Fibroblast of skin of left biceps (primary cell): ENCODE measurements around the gene F5.
"Not testable (repeated sequence)": the region's sequence is repeated elsewhere in the genome, so short reads cannot be mapped to it uniquely, and the experiment has no call there.

Experiments
- DNase-seq, 2 experiments: peaks; one replicate each; pipeline ENCODE4 v3.0.0-alpha.2; 2013; ENCODE audit warnings: low read depth in 2 of 2

F5 gene

DNA sequence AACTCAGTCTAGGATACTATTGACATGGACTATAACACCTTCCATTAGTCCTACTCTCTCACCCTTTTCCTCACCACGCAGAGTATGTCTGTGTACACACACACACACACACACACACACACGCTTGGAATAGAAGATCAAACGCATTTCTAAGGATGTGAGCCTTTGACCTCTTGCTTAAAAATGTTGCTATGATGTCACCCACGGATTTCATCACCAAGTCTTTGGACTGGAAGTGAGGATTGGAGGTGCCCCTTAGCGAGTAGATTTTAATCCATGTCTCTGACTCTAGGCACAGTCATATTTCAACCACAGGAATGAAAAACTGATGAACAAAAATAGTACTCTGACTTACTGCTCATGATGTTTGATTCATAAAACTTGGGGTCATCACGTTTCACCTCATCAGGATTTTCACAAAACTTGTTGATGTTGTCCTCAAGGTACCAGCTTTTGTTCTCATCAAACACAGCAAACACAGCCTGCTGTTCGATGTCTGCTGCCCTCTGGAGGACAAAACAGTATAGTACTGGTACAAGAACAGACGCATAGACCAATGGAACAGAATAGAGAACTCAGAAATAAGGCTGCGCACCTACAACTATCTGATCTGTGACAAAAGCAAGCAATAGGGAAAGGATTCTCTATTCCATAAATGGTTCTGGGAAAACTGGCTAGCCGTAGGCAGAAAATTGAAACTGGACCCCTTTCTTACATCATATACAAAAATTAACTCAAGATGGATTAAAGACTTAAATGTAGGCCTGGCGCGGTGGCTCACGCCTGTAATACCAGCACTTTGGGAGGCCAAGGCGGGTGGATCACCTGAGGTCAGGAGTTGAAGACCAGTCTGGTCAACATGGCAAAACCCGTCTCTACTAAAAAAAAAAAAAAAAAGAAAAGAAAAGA lies 39.9 kb downstream of the F5 start:
- peak; percentile 26 to 30 for DNase-seq

DNA sequence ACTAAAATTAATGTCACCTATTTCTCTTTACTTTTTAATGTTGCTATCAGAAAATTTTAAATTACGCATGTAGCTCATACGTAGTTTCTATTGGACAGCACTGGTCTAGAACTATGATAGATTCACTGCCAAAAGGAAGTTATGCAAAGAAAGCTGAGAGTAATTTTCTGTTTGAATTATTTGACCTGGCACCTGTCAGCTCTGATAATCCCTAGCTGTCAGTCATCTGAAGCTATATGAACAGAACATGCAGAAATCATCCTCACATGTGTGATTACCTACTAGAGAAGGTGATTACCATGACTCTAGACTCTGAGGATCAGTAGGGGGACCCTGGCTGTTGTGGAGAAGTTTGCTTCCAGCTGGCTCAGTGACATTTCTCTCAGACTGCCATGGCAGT lies 40.8 kb downstream of the F5 start:
- no peak for DNase-seq

DNA sequence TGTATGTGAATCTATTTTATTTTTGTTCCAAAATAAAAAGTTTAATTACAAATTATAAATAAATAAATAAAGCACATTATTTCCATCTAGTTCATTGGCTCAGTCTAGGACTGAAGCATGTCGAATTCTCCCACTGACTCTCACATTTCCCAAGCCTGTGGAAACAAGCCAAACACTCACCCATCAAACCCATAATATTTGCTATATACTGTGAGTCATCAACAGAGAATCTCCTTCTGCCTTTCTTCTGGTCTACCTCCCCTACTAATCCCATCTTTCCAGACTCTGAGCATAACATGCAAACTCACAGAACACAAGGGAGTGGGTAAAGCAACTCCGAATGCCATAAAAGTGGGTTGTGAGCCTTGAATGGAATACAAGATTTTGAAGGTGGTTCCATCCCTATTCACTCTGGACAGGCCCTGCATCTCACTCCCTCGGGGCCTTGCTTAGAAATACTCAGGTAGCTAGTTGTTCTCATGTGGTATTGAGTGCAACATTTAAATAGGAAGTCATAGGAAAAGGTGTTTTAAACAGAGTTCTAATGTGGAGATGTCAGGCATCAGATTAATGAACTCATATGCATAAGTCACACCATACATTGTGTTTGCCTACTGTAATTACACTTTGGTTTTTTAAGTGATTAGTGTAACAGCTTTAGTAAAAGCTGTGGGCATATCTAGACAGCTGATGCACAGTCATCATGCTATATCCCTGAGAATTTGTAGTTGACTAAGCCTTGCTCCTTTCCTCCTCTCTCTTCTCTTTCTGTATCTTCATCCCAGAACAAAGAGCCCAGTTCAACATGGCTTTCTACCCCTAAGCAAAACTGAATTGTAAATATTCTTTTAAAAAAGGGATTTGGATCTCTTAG lies 47.0 kb downstream of the F5 start:
- peak; percentile 59 to 66 for DNase-seq

DNA sequence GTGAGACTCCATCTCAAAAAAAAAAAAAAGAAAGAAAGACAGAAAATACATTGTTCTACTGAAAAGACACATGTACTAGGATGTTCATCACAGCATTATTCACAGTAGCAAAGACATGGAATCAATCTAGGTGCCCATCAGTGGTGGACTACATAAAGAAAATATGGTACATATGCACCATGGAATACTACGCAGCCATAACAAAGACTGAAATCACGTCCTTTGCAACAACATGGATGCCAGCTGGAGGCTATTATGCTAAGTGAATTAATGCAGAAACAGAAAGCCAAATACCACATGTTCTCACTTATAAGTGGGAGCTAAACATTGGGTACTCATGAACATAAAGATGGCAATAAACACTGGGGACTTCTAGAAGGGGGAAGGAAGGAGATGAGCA lies 51.6 kb downstream of the F5 start:
- DNase-seq: no peak

DNA sequence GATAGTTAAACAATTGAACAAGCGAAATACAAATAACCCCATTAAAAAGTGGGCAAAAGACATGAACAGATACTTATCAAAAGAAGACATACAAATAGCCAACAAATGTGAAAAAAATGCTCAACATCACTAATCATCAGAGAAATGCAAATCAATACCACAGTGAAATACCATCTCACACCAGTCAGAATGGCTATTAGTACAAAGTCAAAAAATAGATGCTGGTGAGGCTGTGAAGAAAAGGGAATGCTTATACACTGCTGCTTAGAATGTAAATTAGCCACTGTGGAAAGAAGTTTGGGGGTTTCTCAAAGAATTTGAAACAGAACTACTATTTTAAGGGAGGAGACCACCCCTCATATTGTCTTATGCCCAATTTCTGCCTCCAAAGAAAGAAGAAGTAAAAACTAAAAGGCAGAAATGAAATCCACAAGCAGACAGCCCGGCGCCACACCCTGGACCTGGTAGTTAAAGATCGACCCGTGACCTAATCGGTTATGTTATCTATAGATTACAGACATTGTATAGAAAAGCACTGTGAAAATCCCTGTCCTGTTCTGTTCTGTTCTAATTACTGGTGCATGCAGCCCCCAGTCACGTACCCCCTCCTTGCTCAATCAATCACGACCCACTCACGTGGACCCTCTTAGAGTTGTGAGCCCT lies 52.6 kb downstream of the F5 start:
- not testable (repeated sequence) for DNase-seq

DNA sequence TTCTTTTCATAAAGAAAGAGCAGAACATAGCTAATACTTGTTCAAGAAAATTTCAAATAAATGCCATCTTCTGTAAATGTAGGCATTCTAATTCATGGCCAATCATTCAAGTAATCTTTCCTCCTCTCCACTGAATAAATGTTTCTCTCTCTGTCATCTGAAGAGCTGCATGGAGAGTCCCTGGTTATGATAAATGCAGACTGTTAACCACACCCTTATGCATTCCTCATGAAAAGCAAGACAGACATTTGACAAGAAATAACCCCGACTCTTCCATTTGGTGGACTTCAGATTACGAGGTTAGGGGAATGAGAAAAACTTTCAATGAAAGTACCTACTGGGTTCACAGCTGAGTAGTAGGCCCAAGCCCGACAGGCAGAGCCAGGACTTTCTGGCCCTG lies 55.8 kb downstream of the F5 start:
- no peak for DNase-seq

DNA sequence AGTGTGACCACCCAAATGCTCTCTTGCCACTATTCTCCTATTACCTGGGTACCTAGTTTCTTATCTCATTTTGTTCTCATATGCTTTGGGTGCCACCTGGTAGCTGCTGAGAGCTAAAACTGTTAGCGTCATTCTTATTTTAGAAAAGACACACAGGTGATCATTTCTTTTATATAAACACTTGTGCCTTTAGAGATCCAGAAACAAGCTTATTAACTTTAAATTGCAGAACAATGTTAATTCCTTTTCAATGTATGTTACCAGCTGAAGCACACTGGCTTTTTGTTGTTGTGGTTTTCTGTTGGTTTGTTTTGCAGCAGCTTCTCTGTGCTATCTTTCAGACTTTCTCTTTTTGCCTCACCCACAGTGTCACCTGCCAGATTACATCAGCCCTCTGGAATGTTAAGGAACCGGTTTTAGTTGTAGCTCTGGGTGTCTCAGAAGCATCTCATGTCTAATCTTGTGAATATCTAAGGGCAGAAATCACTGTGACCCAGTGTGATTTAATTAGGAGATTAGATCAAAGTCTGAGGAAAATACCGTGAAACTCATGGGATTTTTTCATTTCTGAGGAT lies 57.1 kb downstream of the F5 start:
- DNase-seq: no peak

DNA sequence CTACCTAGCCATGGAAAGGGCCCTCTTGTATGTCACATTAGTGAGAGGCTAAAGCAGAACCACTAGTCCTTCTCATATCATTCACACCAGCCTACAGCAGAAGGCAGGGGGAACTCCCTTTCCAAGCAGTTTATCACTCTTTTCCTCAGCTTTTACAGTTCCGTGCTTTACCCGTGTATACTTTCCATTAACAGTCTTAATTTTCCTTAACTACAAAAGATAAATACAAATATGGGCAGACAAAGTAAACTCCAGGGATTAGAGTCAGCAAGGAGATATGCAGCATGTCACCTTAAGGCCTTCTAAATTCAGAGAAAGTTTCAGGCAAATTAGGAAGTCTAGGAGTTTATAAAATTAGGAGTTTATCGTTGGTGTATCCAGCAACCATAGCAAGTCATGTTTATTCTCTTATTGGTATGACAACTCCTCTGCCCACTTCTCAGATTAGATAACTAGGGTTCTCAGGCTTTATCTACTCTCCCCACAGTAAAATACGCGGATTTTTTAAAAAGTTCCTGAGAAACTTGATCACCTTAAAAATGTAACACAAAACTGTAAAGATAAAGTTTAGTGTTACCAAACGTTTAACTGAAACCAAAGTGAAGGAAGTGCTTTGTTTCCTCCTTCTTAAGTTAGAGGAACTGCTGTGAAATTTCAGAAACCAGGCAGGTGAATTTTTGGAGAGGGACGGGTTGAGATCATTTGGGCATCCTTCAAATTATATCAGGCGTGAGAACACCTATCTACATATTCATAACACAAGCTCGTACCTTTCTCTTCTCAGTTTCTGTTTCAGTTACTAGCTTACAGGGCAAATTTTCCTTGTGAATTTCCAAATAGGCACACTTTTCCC lies 57.8 kb downstream of the F5 start:
- DNase-seq: no peak

DNA sequence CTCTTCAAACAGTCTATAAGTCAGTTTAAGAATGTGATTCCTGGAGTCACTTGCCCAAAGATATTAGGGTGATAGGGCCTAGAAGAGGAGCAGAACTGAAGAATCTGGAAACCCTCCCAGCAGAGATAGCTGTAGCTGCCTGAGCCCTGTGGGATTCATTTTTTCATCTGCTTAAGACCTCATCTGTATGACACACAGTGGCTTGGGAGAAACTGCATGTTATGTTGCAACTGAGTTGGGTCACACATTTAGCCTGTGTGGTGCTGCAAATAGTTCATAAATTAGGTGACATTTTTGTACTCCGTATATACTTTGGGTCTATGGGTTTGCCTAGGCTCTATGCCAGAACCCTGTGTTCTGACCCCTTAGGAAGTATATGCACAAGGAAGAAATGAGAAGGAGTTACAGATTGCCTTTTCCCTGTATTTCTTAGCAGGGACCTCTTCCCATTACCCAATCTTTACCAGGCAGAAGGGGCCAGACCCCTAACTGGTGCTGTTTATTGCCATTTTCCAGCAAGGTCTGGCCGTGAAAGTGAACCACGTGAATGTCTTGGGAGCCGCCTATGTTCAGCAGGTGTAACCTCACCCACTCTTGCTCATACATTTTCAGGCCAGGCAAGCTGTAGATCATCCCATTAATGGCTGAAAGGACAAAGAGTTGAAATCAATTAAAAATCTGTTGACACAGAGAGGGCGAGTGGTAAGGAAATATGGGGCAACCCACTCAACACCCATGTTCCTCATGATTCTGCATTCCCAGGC lies 58.6 kb downstream of the F5 start:
- DNase-seq: no peak

DNA sequence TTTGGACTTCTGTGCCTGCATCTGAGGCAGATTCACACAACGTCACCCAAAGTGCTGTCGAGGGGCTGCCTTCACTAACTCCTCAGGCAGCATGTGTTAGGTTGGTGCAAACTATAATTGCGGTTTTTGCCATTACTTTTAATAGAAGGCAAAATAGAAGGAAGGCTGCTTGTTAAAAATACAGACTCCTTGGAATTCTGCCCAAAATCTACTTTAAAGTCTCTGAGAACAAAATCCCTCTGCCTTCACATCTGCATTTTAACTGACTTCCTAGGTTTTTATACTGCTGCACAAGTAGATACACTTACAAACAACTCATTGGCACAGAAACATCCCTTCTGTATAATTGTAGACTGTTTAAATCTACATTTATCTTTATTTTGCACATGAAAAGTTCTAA lies 59.3 kb downstream of the F5 start:
- DNase-seq: no peak

DNA sequence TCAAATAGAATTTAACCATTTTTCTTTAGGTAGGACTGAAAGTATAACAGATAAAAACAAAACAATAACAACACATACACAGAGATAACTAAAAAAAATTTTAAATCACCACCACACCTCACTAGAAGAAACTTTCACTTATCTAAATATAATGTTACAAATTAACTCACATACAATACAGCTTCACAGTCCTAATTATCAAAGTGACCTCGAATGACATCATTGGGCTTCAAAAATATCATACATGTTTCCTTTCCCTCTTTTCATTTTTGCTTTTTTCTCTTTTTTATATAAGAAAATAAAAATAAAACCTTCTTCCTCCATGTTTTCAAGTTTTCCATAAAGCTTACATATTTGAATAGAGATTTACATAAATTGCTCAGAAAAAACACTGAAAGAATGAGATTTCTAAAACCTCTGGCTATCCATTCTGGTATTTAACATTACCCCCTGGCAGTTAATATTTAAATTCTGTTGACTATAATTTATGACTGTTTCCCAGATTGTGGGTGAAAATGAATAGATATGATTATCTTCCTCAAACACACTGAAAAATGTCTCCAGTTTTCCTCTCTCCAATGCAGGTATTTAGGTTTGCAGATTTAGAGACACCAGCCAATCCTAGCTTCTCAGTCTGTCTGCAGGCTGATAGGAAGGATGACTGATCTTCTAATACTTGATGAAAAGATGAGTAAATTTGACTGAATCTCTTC lies 60.0 kb downstream of the F5 start:
- no peak for DNase-seq

DNA sequence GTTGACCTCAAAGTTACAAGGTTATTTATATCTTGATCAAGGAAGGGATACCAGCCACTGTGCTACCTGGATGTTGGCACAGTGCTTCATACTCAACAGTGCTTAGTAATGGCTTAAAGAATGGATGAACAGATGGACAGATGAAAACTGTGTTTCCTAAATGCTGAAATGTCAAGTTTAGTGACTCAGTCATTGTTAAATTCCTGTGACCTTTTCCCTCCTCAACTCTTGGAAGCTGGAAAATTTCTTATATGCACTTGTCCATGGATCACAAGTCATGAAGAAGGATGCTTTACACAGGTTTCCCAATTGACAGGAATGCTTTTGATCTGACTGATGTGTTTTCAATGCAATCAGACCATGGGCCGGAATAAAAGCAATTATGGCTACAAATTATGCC lies 60.9 kb downstream of the F5 start:
- DNase-seq: no peak

DNA sequence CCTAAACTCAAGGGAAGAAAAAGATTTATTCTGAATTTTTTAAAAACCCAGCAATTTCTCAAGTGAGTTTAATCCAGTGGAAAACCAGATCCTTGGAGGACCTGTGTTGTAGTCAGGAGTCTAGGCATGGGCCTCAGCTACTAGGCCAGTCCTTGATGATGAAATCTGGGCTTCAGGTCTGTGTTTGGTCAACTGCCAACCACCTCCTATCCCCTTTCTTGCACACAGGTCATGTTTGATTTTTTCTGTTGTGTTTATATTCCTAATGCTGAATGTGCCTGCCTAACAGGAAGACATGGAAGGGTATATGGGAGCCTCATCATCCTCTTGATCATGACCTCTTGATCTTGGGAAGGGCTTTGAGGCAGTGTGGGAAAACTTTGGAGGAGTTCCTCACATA lies 62.4 kb downstream of the F5 start:
- no peak for DNase-seq

DNA sequence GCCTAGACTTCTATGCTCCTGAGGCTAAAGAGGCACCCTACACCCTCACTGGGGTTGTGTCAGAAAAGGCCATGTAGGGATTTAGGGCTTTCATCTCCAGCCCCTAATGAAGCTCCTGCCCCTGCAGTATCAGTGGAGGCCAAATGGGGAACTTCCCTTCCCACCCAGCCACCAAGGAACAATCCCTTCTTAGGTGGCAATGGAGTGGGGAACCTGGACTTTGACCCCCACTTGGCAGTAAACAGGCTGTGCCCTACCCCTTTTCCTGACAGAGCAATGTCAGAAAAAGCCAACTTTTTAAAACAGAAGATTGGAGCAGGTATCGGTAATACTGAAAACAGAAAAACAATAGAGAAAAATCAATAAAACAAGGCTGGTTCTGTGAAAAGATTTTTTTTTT lies 65.1 kb downstream of the F5 start:
- DNase-seq: no peak

DNA sequence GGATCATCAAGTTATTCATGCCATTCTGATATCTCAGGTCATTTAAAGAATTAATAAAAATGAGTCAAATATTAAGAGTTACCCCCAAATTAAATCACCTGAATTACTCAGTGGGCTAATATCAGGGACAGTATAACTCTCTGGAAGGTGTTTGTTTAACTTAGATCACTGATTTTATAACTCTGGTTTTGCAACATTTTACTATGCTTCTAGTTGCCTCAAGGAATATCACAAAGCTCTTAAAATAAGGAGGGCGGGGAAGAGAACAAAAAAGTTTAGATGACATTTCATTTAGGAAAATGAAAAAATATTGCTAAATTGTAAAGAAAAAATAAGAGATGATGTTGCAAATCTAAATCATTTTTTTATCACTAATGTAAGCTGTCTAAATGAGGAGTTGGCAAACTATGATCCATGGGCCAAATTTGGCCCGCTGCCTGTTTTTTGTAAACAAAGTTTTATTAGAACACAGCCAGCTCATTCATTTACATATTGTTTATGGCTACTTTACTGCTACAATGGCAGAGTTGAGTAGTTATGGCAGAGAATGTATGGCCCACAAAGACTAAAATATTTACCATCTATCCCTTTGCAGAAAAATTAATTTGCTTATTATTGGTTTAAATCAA lies 68.6 kb downstream of the F5 start:
- no peak for DNase-seq

DNA sequence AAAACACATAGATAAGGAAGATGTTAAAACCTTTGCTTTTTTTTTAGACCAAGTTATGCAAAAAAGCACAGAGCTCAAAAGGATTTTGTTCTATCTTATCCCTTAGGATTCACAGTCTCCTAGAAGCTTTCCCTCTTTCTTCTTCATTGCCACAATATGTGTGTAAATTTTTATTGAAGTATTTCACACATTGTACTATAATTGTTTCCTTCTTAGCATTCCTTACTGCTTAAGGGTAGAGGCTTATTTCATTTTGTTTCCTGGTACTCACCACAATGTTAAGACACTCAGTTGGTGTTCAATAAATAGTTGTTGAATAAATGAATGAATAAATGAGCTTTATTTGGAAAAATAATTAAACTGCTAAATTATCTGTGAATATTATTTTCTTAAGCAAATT lies 70.6 kb downstream of the F5 start:
- no peak for DNase-seq

DNA sequence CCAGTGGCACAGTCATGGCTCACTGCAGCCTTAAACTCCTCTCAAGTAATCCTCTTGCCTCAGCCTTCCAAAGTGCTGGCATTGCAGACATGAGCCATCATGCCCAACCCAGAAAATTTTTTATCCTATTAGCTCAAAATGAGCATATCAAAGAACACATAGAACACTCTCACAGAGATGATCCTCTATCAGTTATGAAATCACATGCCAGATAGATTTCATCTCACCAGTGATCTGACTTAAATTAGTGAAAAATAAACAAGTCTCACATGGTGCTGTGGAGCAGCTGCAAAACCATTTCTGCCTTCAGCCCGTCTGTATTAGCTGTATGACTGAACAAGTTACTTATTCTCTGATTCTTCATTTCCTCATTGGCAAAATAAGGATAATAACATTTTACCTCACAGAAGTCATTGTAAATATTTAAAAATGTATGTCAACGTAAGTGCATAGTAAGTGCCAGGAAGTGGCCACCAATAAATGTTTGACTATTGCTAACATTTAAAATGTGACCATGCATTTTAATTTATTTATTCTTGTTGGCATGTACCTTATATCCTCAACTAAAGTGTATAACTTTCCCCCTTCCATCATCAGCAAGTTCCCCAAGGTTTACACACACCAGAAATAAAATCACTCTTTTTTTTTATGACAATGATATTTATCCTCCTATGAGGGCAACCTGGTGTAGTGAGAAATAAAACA lies 71.6 kb downstream of the F5 start:
- no peak for DNase-seq

DNA sequence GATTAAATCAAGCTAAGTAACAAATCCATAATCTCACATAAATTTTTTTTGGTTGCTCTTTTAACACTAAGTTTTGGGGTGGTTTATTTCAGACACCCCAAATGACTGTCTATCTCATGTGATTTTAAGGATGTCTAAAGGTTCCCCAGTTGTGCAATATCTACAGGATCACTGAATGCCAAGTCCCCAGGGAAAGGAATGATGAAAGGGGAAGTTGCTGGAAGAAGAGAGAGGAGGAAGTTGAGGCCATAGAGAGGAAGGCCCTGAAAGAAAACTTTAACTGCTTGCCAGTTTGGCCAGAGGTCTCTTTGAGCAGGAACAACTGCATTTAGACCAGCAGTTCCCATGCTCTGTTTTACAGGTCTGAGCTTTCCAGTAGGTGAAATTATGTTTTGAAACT lies 73.1 kb downstream of the F5 start:
- DNase-seq: no peak
